Hippocampal formation (tissue), 2 donors: ENCODE data around the gene DIRAS3.
A peak's percentile ranks its signal among the peaks of the same experiment; 100 is the strongest.
"Not testable (repeated sequence)": the region's sequence is repeated elsewhere in the genome, so short reads cannot be mapped to it uniquely, and the experiment has no call there.

Source experiments
- DNase-seq, 2 donors: peaks; one replicate each; lab custom pipeline; 2025; lab: John Stamatoyannopoulos, UW

Gene DIRAS3

DNA sequence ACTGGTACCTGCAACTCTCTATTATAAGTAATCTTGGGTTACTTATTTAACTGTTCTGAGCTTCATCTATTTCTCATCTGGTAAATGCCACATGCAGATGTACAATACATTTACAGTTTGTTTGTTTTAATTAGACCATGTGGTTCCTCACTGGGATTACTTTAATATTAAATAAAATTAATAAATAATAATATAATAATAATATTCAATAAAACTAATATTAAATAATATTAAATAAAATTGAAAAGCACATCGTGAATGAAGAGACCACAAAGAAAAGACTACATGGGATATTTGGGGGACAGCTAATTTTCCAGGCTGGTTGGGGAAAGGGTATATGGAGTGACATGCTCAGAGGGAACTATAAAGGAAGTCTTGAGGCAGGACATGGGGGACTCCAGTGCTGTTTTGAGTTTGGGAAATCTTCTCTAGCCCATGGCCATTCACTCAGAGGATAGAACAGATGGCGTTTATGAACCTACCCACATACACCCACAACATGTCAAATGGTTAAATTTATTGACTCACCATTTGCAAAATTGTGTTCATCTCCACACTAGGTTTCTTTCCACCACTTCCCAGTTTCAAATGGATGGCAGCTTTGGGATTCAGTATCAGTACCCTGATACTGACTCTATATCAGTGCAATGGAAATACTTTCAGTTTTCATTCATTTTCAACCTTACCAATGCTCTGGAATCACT is 25.6 kb downstream of the DIRAS3 start:
- DNase-seq, result no peak

DNA sequence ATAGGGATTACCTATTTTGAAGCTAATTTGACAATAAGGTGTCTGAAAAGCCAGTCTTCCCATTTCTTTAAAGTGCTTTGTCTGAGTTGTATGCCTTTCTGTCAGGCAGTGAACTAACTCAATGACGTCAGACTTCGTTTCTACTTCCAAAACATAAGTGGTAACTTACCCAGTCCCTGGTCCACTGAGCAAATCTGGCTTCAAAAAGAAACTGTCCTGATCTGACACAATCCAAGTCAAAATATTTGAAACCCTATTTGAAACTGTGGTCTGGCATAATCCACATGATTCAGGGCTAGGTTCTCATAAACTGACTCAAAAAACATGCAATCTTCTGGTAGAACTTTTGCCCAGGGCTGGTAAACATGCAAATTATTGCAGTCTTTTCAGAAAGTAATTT is 34.0 kb downstream of the DIRAS3 start:
- DNase-seq, result no peak

- no peak for DNase-seq
Observed at GRCh38 chr1:68015971-68016370, 34.5 kb downstream of the DIRAS3 start.

GRCh38 chr1:68015369-68015768 is 35.1 kb downstream of the DIRAS3 start:
- DNase-seq, result no peak

DNA sequence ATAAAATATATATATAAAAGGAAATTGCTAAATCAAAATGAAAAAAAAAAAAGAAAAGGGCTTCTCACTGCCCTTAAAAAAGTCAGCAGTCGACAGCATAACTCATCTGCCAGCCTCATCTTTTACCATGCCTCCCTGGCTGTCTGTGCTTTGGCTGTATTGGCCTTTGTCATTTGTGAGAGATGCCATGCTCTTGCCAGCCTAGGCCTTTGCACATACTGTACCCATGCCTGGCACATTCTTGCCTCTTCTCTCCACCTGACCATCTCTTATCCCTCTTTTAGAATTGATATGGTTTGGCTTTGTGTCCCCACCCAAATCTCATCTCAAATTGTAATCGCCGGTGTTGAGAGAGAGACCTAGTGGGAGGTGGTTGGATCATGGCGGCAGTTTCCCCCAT is 37.1 kb downstream of the DIRAS3 start:
- no peak for DNase-seq

GRCh38 chr1:68011657-68012375 is 38.6 kb downstream of the DIRAS3 start:
- DNase-seq, result no peak

DNA sequence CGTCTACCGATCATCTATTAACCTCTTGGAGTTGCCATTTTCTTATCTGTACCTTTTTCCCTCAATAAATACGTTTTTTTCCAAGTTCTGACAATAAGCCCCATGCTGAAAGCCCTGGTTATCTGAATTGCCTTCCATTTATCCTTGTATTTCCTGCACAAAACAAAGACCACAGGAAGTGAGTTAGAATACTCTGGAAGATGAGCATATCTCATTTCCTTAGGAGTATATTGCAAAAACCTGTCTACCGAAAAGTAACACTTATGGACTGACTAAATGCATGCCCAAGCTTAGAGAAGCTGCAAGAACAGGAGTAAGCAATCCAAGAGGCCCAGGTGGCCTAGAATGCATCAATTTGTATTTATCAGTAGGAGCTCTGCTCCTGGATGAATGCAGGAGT is 39.9 kb downstream of the DIRAS3 start:
- DNase-seq, result no peak

DNA sequence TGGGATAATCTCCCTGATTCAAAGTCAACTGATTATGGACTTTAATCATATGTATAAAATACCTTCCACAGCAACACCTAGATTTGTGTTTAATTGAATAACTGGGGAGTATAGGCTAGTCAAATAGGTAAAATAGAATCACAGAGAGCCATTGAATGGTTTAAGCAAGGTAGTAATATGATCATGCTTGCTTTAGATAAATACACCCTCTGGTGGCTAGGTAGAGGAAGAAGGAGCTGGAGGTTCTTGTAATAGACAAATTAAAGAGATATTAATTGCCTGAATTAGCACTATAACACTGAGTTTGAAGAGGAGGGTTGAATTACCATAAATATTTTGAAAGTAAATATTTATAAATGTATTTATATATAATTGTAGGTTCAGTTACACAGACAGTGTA is 40.3 kb downstream of the DIRAS3 start:
- peak in 1 of 2 donors; percentile 0 for DNase-seq

DNA sequence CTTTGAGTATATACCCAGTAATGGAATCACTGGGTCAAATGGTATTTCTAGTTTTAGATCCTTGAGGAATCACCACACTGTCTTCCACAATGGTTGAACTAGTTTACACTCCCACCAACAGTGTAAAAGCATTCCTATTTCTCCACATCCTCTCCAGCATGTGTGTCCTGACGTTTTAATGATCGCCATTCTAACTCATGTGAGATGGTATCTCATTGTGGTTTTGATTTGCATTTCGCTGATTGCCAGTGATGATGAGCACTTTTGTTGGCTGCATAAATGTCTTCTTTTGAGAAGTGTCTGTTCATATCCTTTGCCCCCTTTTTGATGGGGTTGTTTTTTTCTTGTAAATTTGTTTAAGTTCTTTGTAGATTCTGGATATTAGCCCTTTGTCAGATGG is 46.8 kb downstream of the DIRAS3 start:
- DNase-seq, result not testable (repeated sequence)

DNA sequence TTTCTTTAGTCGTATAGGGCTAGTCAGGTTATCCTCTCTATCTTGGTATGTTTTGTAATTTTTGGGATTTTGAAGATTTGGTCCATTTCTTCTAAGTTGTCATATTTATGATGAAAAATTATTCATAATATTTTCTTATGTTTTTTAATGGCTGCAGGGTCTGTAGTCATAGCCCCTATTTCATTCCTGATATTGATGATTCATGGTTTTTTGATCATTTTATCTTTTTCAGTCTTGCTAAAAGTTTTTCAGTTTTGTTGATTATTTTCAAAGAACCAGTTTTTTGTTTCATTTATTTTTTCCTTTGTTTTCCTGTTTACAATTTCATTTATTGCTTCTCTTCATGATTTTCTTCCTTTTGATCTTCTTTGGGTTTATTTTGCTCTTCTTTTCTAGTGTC is 50.2 kb downstream of the DIRAS3 start:
- no peak for DNase-seq

DNA sequence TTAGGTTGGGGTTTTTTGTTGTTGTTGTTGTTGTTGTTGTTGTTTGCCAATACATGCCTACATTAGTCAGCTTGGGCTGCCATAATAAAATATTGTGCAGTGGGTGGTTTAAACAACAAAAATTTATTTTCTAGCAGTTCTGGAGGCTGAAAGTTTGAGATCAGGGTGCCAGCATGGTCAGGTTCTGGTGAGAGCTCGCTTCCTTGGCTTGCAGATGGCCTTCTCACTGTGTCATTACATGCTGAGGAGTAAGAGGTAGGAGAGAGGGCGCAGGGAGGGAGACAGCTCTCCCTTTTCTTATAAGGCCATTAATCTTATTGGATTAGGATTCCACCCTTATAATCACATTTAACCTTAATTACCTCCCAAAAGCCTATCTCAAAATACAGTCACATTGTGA is 52.7 kb downstream of the DIRAS3 start:
- no peak for DNase-seq
